Effector memory CD8-positive, alpha-beta T cell (primary cell): ENCODE measurements around the gene CCDC157.

Experiments used
- ATAC-seq: fragments of 150-1000 bp; cut with Tn5 transposase; replicated peaks from 2 replicates; pipeline ENCODE4 v1.10.0; 2021; ENCODE audit warnings: mild to moderate bottlenecking, moderate library complexity
- DNase-seq, 3 experiments: peaks; one replicate each; pipeline ENCODE4 v3.0.0; 2021
- H3K27ac Mint-ChIP-seq, 2 donors: one replicate each; pipeline ENCODE4 v1.8.0; 2022; ENCODE audit warnings: mild to moderate bottlenecking in 2 of 2, mixed read lengths in 2 of 2, moderate library complexity in 2 of 2
- H3K27me3 Mint-ChIP-seq, 2 donors: one replicate each; pipeline ENCODE4 v1.8.0; 2022; ENCODE audit warnings: mixed read lengths in 2 of 2
- H3K36me3 Mint-ChIP-seq: one replicate; pipeline ENCODE4 v1.8.0; 2022; ENCODE audit warnings: mild to moderate bottlenecking, moderate library complexity, mixed read lengths; ENCODE audit not compliant: insufficient read depth
- H3K4me1 Mint-ChIP-seq, 2 donors: one replicate each; pipeline ENCODE4 v1.8.0; 2022; ENCODE audit warnings: low read depth in 2 of 2, mixed read lengths in 2 of 2
- H3K4me3 Mint-ChIP-seq, 2 donors: one replicate each; pipeline ENCODE4 v1.8.0; 2022; ENCODE audit warnings: mild to moderate bottlenecking in 2 of 2, mixed read lengths in 2 of 2, moderate library complexity in 2 of 2
- H3K9me3 Mint-ChIP-seq, 2 donors: one replicate each; pipeline ENCODE4 v1.8.0; 2022; ENCODE audit warnings: mixed read lengths in 2 of 2

The CCDC157 gene

DNA sequence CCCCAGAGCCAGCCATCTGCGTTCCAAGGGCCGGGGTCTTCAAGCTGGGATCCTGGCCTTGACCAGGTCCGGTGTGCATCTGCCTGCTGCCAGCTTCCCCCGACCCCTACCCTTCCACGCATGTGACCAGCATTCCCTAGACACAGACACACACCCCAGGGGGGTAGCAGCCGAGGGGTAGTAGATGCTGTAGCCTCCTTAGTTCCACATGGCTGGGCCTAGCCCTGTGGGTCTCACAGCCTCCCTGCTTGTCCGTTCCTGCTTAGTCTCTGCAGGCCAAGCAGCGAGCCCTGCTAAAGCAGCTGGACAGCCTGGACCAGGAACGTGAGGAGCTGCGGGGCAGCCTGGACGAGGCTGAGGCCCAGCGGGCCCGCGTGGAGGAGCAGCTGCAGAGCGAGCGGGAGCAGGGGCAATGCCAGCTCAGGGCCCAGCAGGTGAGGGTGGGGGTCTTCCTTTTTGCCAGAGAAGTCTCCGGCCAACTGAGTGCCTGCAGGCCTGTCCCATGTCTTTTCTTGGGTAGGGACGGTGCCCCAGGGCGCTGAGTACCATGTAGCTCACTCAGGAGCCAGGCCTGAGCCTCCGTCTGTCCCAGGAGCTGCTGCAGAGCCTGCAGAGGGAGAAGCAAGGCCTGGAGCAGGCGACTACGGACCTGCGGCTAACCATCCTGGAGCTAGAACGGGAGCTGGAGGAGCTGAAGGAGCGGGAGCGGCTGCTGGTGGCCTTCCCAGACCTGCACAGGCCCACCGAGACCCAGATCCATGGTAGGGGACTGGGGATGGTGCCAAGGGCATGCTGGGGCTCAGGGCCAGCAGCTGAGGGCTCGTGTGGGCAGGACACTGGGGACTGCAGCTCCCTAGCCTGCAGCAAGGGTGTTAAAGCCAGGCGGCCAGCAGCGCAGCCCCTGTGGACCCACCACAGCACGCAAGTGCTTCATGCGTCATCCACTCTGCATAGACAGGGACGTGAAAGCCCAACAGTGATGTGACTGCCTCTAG is 16.8 kb downstream of the CCDC157 start:
- H3K27ac Mint-ChIP-seq, result no peak overlapping the region
- no peaks in the 10 kb centered on the region for H3K27me3 Mint-ChIP-seq
- ATAC-seq, result no peak
- H3K36me3 Mint-ChIP-seq, result peaks cover 5% of the 10 kb centered on the region
- H3K4me1 Mint-ChIP-seq, result peaks cover 0 to 2% of the 10 kb centered on the region in 2 donors
- no peaks in the 10 kb centered on the region for H3K9me3 Mint-ChIP-seq
- no peak for DNase-seq
- no peak overlapping the region for H3K4me3 Mint-ChIP-seq

DNA sequence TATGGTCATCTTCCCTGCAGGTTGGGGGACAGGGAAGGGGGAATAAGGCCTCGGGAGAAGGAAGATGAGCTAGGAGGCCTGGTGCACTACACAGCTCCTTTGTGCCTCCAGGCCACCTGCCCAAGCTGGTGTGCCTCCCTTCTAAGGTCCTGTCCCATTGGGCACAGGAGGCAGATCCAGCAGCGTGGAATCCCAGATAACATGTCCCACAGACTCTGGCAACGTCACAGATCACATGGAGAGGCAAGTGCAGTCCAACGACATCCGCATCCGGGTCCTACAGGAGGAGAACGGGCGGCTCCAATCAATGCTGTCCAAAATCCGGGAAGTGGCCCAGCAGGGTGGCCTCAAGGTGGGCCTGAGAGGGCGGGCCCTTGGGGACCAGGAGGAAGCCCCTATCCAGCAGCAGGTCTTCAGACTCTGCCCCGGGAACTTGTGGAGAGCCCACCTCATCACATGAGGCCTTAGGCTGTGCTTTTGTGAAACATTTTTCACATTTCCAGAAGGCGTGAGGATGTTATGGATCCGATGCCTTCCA is 18.6 kb downstream of the CCDC157 start:
- no peak for ATAC-seq
- Mint-ChIP-seq H3K9me3 (no peaks in the 10 kb centered on the region), H3K27ac (no peak overlapping the region), H3K4me1 (peaks cover 0 to 3% of the 10 kb centered on the region in 2 donors), H3K4me3 (no peak overlapping the region), H3K27me3 (no peaks in the 10 kb centered on the region), H3K36me3 (peaks cover 5% of the 10 kb centered on the region)
- DNase-seq, result no peak

DNA sequence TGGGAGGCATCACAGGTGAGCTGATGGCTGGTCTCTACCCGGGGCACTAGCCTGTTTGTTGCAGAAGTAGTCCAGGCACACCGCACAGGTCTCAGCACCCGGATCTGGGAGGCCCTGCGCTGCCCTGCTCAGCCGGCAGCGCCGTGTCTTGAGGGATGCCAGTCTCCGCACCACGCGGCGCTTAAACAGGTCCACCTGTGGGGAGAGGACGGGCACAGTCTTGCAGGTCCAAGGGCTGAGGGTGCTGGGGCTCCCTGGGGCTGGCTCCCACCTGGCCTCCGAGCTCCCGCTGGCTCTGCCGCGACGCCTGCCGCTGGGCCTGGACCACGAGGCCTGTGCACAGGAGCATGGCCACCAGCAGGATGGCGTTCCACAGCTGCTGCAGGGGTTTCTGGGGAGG is 23.2 kb downstream of the CCDC157 start:
- Mint-ChIP-seq H3K4me1 (peaks cover 0 to 7% of the 10 kb centered on the region in 2 donors), H3K36me3 (no peaks in the 10 kb centered on the region), H3K9me3 (no peaks in the 10 kb centered on the region), H3K4me3 (no peak overlapping the region), H3K27ac (no peak overlapping the region), H3K27me3 (no peaks in the 10 kb centered on the region)
- DNase-seq, result no peak
- no peak for ATAC-seq

DNA sequence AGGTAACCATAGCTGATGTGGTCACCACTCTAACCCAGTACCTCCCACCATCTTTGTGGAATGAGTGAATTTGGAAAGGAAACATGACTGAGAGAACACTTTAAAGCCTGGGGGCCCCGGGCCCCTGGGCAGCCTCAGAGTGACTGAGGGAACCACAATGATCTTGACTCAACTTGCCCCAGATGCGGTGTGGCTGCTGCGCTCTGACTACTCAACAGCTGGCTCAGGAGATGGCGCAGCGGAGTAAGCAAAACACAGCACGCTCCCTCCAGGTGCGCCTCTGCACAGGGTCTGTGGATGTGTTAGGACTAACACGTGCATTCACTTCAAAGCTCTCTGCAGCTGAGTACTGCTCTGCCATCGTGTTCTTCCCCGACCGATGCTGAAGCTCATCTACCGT is 24.5 kb downstream of the CCDC157 start:
- no peak overlapping the region for H3K4me3 Mint-ChIP-seq
- no peaks in the 10 kb centered on the region for H3K9me3 Mint-ChIP-seq
- no peaks in the 10 kb centered on the region for H3K27me3 Mint-ChIP-seq
- ATAC-seq (no peak), DNase-seq (no peak)
- H3K4me1 Mint-ChIP-seq, result peaks cover 2 to 8% of the 10 kb centered on the region in 2 donors
- H3K36me3 Mint-ChIP-seq, result no peaks in the 10 kb centered on the region
- H3K27ac Mint-ChIP-seq, result no peak overlapping the region

DNA sequence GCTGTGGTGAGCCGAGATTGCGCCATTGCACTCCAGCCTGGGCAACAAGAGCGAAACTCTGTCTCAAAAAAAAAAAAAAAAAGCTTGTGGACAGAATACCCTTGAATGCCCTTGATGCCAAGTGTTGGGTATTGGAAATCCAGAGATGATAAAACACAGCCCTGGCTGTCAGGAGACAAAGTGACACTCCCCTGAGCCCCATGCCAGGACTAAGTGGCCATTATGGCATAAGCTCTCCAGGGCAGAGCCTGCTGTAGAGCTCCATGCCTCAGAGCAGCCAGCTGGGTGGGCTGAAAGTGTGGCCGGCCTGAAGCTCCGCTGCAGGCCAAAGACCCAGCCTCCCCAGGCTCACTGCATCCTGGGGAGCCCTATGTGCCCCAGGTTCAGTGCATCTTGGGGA is 25.5 kb downstream of the CCDC157 start:
- ATAC-seq, result no peak
- DNase-seq, result no peak
- H3K36me3 Mint-ChIP-seq, result peaks cover 4% of the 10 kb centered on the region
- no peak overlapping the region for H3K27ac Mint-ChIP-seq
- no peaks in the 10 kb centered on the region for H3K9me3 Mint-ChIP-seq
- no peak overlapping the region for H3K4me3 Mint-ChIP-seq
- H3K4me1 Mint-ChIP-seq, result peaks cover 5 to 13% of the 10 kb centered on the region in 2 donors
- H3K27me3 Mint-ChIP-seq, result peaks cover 0 to 3% of the 10 kb centered on the region in 2 donors

DNA sequence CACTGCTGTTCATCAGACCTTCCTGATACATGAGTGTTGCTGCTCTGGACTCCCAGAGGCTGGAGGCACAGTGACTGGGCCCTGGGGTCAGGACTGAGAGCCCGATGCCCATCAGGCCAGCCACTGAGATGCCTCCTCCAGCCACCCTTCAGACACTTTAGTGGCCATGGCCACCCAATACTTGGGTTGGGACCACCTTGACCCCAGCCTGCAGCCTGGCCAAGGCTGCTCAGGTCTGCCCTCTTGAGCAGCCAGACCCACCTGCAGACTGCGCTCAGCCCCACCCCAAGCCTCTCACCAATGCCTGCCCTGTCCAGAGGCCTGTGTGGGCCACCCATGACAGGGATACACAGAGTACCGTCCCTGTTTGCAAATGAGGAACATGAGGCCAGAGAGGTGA is 26.3 kb downstream of the CCDC157 start:
- H3K27me3 Mint-ChIP-seq, result peaks cover 0 to 8% of the 10 kb centered on the region in 2 donors
- ATAC-seq, result no peak

DNA sequence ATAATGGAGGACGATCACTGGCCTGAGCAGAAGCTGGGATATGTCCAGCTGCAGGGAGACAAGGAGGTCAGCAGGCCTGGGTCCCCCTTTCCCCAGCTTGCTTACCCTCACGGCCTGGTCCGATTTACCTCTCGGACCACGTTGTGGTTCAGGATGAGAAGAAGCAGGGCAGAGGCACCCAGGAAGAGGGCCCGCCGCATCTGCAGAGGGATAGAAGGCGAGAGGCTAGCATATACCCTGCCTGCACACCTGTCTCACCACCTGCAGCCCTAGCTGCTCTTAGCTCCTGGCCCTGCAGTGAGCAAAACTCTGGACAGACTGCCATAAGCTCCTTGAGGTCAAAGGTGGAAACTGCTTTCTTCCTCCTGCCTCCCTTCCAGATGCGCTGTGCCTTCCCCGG is 29.1 kb downstream of the CCDC157 start:
- Mint-ChIP-seq H3K4me1 (peaks cover 9 to 12% of the 10 kb centered on the region in 2 donors), H3K27me3 (peaks cover 0 to 8% of the 10 kb centered on the region in 2 donors), H3K36me3 (peaks cover 4% of the 10 kb centered on the region), H3K27ac (no peak overlapping the region), H3K9me3 (no peaks in the 10 kb centered on the region), H3K4me3 (peak overlapping the region in 1 of 2 donors; percentile 82)
- ATAC-seq (no peak), DNase-seq (no peak)

More for the DNA sequence above, 26.3 kb downstream of the CCDC157 start:
- DNase-seq, result no peak
- H3K27ac Mint-ChIP-seq, result no peak overlapping the region
- peaks cover 8 to 14% of the 10 kb centered on the region in 2 donors for H3K4me1 Mint-ChIP-seq
- H3K36me3 Mint-ChIP-seq, result peaks cover 4% of the 10 kb centered on the region
- no peaks in the 10 kb centered on the region for H3K9me3 Mint-ChIP-seq
- no peak overlapping the region for H3K4me3 Mint-ChIP-seq

DNA sequence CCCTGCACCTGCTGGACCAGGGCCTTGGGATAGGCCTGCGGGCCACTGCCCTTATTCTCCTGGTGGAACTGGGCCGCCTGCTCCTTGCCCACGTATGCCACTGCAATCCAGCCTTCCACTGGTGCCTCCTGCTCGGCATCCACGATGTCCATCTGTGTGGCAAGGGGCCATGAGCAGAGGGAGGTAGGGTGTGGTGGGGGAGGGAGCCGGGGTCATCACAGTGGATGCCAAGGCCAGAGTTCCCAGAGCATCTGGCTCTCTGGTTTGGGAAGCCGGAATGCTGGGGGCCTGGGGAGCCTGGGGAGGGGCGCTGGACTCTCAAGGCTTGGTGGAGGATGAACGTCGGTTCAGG is 29.8 kb downstream of the CCDC157 start:
- Mint-ChIP-seq H3K36me3 (peaks cover 4% of the 10 kb centered on the region), H3K4me3 (peak overlapping the region; percentile 67 to 82), H3K27ac (peak overlapping the region; percentile 62 to 67), H3K4me1 (peaks cover 15 to 16% of the 10 kb centered on the region in 2 donors), H3K9me3 (no peaks in the 10 kb centered on the region), H3K27me3 (peaks cover 0 to 8% of the 10 kb centered on the region in 2 donors)
- ATAC-seq, result no peak
- no peak for DNase-seq

DNA sequence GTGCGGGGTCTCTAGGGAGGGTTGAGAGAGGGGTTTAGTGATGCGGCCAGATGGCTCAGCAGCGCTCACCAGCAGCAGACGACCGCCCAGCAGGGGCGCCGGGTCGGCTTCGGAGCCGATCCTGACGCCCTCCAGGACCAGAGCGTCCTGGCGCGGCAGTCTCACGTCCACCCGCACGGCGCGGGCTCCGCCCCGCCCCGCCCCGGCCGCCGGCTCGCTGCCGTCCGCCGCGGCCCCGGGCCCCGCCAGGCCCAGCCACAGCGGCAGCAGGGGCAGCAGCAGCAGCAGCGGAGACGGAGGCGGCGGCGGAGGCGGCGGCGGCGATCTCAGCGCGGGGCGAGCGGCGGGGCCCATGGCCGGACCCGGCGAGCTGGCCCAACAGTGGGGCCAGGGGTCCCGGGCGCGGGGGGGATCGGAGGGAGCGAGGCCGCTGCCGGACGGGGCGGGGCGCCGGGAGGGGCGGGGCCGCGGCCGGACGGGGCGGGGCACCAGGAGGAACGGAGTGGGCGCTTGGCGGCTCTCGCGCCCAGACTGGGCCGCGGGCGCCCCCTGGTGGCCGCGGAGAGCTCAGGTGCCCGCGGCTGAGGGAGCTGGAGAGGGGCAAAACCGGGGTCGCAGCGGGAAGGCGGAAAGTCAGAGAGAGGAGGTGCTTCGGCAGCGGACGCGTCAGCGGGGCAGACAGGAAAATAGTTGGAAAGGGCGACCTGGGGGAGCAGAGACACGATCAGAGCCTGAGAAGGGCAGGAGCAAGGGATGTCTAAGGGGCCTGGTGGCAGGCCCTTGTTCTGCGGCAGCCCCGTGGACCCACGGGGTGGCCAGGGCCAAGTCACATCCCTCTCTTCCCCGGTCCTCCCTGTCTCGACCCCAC is 30.4 kb downstream of the CCDC157 start, which contains the start of gene RNF215:
Gene RNF215 (minus strand): TSS at position 452 of the 868 bp plus-strand sequence. CDS start 98 bp downstream, at position 354.
- H3K36me3 Mint-ChIP-seq, result peaks cover 4% of the 10 kb centered on the region
- no peaks in the 10 kb centered on the region for H3K9me3 Mint-ChIP-seq
- peak; percentile 67 to 77 (median 75) for DNase-seq
- peak; percentile 89 for ATAC-seq
- H3K4me1 Mint-ChIP-seq, result peaks cover 15 to 16% of the 10 kb centered on the region in 2 donors
- peak within 1 kb of the TSS; percentile 62 to 67 for H3K27ac Mint-ChIP-seq
- H3K27me3 Mint-ChIP-seq, result peaks cover 0 to 8% of the 10 kb centered on the region in 2 donors
- peak within 1 kb of the TSS; percentile 67 to 82 for H3K4me3 Mint-ChIP-seq

DNA sequence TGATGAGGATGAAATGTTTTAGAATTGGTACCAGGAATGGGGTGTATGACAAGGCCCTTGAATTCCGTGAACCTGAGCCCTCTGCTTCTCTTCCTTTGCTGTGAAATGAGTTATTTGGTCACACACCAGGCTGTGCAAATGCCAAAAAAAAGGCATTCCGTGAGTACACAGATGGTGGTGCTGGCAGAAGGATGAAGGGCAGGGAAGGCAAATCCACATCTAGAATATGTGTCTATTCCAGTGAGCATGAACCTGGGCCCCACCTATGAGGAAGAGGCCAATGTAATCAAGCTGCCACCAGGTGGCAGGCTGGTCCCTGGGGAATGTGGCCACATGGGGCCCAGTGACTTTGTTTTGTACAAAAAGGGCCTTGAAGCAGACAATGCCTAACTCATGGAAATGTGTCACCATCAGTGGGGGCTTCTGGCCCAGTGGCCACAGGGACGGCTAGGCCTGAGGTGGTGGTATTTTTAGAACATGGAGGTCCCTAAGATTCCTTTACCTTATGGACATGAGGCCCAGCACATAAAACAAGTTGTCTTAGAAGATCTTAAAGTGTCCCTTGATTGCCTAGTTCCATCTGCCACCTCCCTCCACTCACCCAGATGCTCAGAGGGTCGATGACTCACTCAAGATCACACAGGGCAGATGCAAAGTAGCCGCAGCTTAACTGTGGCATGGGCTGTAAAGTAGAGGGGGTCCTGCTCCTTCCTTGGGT is 34.3 kb downstream of the CCDC157 start:
- Mint-ChIP-seq H3K36me3 (peaks cover 4% of the 10 kb centered on the region), H3K9me3 (no peaks in the 10 kb centered on the region), H3K27me3 (peaks cover 20 to 42% of the 10 kb centered on the region in 2 donors), H3K4me1 (peaks cover 15% of the 10 kb centered on the region in 2 donors), H3K4me3 (no peak overlapping the region), H3K27ac (peak overlapping the region; percentile 64 to 71)
- peak; percentile 73 to 74 (median 73) for DNase-seq
- ATAC-seq, result peak; percentile 64

DNA sequence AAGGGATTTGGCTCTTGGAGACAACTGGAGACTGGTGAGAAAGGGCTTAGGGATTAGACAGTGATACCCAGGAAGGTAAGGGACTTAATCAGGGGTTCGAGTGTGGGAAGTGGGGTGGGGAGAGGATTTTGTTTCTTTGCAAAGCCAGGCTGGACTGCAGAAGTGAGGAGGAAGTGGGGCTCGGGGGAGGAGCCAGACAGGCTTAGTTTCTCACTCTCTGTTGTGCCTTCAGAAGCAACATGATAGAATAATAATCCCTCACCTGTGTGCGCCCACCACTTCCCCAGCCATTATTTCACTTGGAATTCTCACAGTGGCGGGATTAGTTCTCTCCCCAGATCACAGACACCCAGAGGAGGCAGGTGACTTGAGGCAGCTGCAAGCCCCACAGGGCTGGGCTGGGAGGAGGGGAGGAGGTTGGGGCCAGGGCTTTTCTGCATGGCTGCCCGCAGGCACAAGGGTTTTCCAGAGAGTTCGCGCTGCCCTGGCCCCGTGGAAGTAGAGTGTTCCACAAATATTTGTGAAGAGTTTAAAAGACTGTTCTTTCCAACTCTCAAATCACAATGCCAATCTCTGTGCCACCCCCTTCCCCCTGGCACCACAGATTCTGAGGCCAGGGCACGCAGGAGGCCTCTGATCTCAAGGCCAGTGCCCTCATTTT is 36.0 kb downstream of the CCDC157 start:
- peaks cover 16% of the 10 kb centered on the region in 2 donors for H3K4me1 Mint-ChIP-seq
- H3K9me3 Mint-ChIP-seq, result no peaks in the 10 kb centered on the region
- DNase-seq (no peak), ATAC-seq (no peak)
- H3K36me3 Mint-ChIP-seq, result peaks cover 4% of the 10 kb centered on the region
- no peak overlapping the region for H3K4me3 Mint-ChIP-seq
- H3K27ac Mint-ChIP-seq, result no peak overlapping the region
- H3K27me3 Mint-ChIP-seq, result peaks cover 24 to 46% of the 10 kb centered on the region in 2 donors

DNA sequence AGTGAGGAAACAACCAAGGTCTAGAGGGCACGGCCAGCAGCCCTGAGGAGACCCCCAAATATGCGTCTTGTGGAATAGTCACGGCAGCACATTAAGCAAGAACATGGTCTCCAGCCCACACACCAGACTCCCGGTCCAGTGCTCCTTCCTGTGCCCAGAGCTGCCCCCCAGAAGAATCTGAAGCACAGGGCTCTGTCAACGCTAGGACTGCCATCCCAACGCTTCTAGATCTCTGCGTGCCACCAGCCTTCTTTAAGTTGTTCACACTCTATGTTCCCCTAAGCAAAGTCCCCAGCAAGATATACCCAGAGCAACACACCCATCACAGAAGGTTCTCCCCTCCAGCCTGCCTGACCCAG is 36.5 kb downstream of the CCDC157 start:
- peaks cover 29 to 51% of the 10 kb centered on the region in 2 donors for H3K27me3 Mint-ChIP-seq
- no peaks in the 10 kb centered on the region for H3K9me3 Mint-ChIP-seq
- DNase-seq, result no peak
- H3K27ac Mint-ChIP-seq, result no peak overlapping the region
- no peak for ATAC-seq
- peaks cover 4% of the 10 kb centered on the region for H3K36me3 Mint-ChIP-seq
- H3K4me3 Mint-ChIP-seq, result no peak overlapping the region
- peaks cover 21 to 22% of the 10 kb centered on the region in 2 donors for H3K4me1 Mint-ChIP-seq
